Effector CD4-positive, alpha-beta T cell (primary cell): ENCODE measurements around the gene SERP2.
"Not testable (repeated sequence)": the region's sequence is repeated elsewhere in the genome, so short reads cannot be mapped to it uniquely, and the experiment has no call there.

ENCODE experiments used
- DNase-seq: peaks from one replicate; pipeline ENCODE4 v3.0.0-alpha.2; 2020
- total RNA-seq: gene quantifications from one replicate; lab custom pipeline; 2026; lab: John Stamatoyannopoulos, UW

SERP2 gene
- 0.56 reads per million for total RNA-seq

GRCh38 chr13:44373601-44374347 lies at the start of gene SERP2:
SERP2 (plus strand) TSS chr13:44373824; CDS start chr13:44374026, 202 bp downstream.
- DNase-seq = no peak

- no peak for DNase-seq
Observed at GRCh38 chr13:44326961-44327360, 46.7 kb upstream of the SERP2 start.

GRCh38 chr13:44329041-44329440 lies 44.6 kb upstream of the SERP2 start:
- not testable (repeated sequence) for DNase-seq

- DNase-seq = no peak
Observed at GRCh38 chr13:44329909-44330545, 43.6 kb upstream of the SERP2 start.

- no peak for DNase-seq
Observed at GRCh38 chr13:44331446-44331845, 42.2 kb upstream of the SERP2 start.

- no peak for DNase-seq
Observed at GRCh38 chr13:44331912-44332851, 41.4 kb upstream of the SERP2 start.

GRCh38 chr13:44333950-44334655 lies 39.5 kb upstream of the SERP2 start:
- DNase-seq = no peak

- DNase-seq = no peak
Observed at GRCh38 chr13:44334751-44335150, 38.9 kb upstream of the SERP2 start.

- DNase-seq = no peak
Observed at GRCh38 chr13:44336934-44337333, 36.7 kb upstream of the SERP2 start.

GRCh38 chr13:44337581-44337980 lies 36.0 kb upstream of the SERP2 start:
- DNase-seq = no peak

GRCh38 chr13:44340508-44340907 lies 33.1 kb upstream of the SERP2 start:
- DNase-seq = no peak

- no peak for DNase-seq
Observed at GRCh38 chr13:44342741-44343140, 30.9 kb upstream of the SERP2 start.

GRCh38 chr13:44346534-44346933 lies 27.1 kb upstream of the SERP2 start:
- DNase-seq = no peak

- no peak for DNase-seq
Observed at GRCh38 chr13:44347301-44347700, 26.3 kb upstream of the SERP2 start.

GRCh38 chr13:44347949-44348348 lies 25.7 kb upstream of the SERP2 start:
- no peak for DNase-seq

- DNase-seq = no peak
Observed at GRCh38 chr13:44350775-44351504, 22.7 kb upstream of the SERP2 start.

GRCh38 chr13:44351505-44351854 lies 22.1 kb upstream of the SERP2 start:
- no peak for DNase-seq

- no peak for DNase-seq
Observed at GRCh38 chr13:44352202-44352601, 21.4 kb upstream of the SERP2 start.

GRCh38 chr13:44352671-44353070 lies 21.0 kb upstream of the SERP2 start:
- no peak for DNase-seq

GRCh38 chr13:44354331-44354730 lies 19.3 kb upstream of the SERP2 start:
- no peak for DNase-seq

GRCh38 chr13:44354884-44355283 lies 18.7 kb upstream of the SERP2 start:
- DNase-seq = no peak

GRCh38 chr13:44355621-44356020 lies 18.0 kb upstream of the SERP2 start:
- DNase-seq = no peak
